Ascending aorta (tissue), 2 donors: Measurements from ENCODE around the gene BAIAP3. TPM values are rescaled to one million over a fixed set of nuclear protein-coding genes. Genes with fewer than 3 reads are reported as not detected.
A peak's percentile ranks its signal among the peaks of the same experiment; 100 is the strongest.

Source experiments
- DNase-seq, 2 donors: peaks; one replicate each; pipeline ENCODE4 v3.0.0-alpha.2; 2019; ENCODE audit warnings: low spot score in 2 of 2
- H3K27ac ChIP-seq, 2 donors: fragments of 200-600 bp; sonication (generic); one replicate each; pipeline ENCODE4 v1.5.1; 2016 to 2017; ENCODE audit warnings: mild to moderate bottlenecking in 1 of 2
- H3K27me3 ChIP-seq: fragments of 200-600 bp; sonication (generic); one replicate; pipeline ENCODE4 v1.5.1; 2017
- H3K36me3 ChIP-seq, 2 donors: fragments of 200-600 bp; sonication (generic); one replicate each; pipeline ENCODE4 v1.5.1; 2016
- H3K4me1 ChIP-seq, 2 donors: fragments of 200-600 bp; sonication (generic); one replicate each; pipeline ENCODE4 v1.5.1; 2016 to 2017; ENCODE audit warnings: mild to moderate bottlenecking in 1 of 2
- H3K4me3 ChIP-seq, 2 donors: fragments of 200-600 bp; sonication (generic); one replicate each; pipeline ENCODE4 v1.5.1; 2016 to 2017; ENCODE audit warnings: mild to moderate bottlenecking in 1 of 2
- H3K9me3 ChIP-seq, 2 donors: fragments of 200-600 bp; sonication (generic); one replicate each; pipeline ENCODE4 v1.5.1; 2016
- intact Hi-C: fragments of 100-400 bp; cut with DNase I; formaldehyde crosslinking; loops from one replicate; pipeline ENCODE4 v1.15.1; 2023
- total RNA-seq: library from RNA; depleted of rRNA; stranded (reverse); fragments of >200 nt; gene quantifications from one replicate; pipeline ENCODE4 v1.1.0, GENCODE V29; 2016
- TF ChIP-seq, protein P1 (sequence below), 3 experiments: fragments of 200-600 bp in 2 of 3; fragments of 450-650 bp in 1 of 3; sonication (generic) in 2 of 3; IDR thresholded peaks; one replicate each; pipeline ENCODE4 v1.5.1; 2016 to 2019; ENCODE audit warnings: antibody characterized with exemption in 3 of 3, mild to moderate bottlenecking in 1 of 3, moderate library complexity in 1 of 3

Gene BAIAP3
- total RNA-seq, 1 donor from 2014 or later = 0.64 TPM

- intact Hi-C loops = no loop called here
- Histone ChIP-seq H3K4me1 (peaks cover 0 to 8% of the 10 kb centered on the region in 2 donors), H3K36me3 (no peaks in the 10 kb centered on the region), H3K9me3 (no peaks in the 10 kb centered on the region), H3K4me3 (no peak overlapping the region), H3K27ac (no peak overlapping the region), H3K27me3 (no peaks in the 10 kb centered on the region)
- TF ChIP-seq, protein P1, sequence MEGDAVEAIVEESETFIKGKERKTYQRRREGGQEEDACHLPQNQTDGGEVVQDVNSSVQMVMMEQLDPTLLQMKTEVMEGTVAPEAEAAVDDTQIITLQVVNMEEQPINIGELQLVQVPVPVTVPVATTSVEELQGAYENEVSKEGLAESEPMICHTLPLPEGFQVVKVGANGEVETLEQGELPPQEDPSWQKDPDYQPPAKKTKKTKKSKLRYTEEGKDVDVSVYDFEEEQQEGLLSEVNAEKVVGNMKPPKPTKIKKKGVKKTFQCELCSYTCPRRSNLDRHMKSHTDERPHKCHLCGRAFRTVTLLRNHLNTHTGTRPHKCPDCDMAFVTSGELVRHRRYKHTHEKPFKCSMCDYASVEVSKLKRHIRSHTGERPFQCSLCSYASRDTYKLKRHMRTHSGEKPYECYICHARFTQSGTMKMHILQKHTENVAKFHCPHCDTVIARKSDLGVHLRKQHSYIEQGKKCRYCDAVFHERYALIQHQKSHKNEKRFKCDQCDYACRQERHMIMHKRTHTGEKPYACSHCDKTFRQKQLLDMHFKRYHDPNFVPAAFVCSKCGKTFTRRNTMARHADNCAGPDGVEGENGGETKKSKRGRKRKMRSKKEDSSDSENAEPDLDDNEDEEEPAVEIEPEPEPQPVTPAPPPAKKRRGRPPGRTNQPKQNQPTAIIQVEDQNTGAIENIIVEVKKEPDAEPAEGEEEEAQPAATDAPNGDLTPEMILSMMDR (IDR thresholded peaks at IDR 0.05) = no peak
- DNase-seq = no peak
These were observed 8.3 kb downstream of the BAIAP3 start for GRCh38 chr16:1341495-1342420.

DNA sequence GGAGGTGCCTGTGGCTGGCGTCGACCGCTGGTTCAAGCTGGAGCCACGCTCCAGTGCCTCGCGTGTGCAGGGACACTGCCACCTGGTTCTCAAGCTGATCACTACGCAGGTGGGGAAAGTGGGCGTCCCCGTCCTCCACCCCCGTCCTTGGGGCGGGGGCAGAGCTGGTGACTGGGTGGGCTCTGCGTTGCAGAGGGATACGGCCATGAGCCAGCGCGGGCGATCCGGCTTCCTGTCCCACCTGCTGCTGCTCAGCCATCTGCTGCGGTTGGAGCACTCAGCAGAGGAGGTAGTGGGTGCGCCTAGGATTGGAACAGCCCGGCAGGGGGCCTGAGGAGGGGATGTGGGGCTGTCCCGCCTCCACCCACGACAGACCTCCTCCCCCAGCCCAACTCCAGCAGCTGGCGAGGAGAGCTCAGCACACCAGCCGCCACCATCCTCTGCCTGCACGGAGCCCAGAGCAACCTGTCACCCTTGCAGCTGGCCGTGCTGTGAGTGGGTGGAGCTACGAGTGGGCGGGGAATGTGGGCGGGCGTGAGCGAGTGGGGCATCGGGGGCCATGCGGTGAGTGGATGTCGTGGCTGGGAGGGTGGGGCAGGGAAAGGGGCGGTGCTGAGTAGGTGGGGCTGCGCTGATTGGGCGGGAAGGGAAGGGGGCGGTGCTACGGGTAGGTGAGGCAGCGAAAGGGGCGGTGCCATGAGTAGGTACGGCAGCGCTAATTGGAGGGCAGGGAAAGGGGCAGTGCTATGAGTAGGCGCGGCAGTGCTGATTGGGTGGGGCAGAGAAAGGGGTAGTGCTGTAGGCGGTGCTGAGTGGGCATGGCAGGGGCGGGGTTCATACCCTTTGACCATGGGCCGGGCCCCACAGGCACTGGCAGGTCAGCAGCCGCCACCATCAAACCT is 9.3 kb downstream of the BAIAP3 start:
- peak overlapping the region in 1 of 2 donors; percentile 23 for H3K4me3 ChIP-seq

GRCh38 chr16:1343428-1344242 is 10.2 kb downstream of the BAIAP3 start:
- Histone ChIP-seq H3K4me1 (peaks cover 0 to 8% of the 10 kb centered on the region in 2 donors), H3K27me3 (no peaks in the 10 kb centered on the region), H3K27ac (no peak overlapping the region), H3K36me3 (peaks cover 3 to 13% of the 10 kb centered on the region in 2 donors), H3K9me3 (no peaks in the 10 kb centered on the region), H3K4me3 (peak overlapping the region in 1 of 2 donors; percentile 23)
- no peak for DNase-seq
- intact Hi-C loops = no loop called here
- TF ChIP-seq, protein P1 (IDR thresholded peaks at IDR 0.05) = no peak

More for the DNA sequence above, 9.3 kb downstream of the BAIAP3 start:
- H3K27me3 ChIP-seq = no peaks in the 10 kb centered on the region
- H3K27ac ChIP-seq = no peak overlapping the region
- peaks cover 0 to 8% of the 10 kb centered on the region in 2 donors for H3K4me1 ChIP-seq
- peak; percentile 76 to 91 for DNase-seq
- H3K9me3 ChIP-seq = no peaks in the 10 kb centered on the region
- TF ChIP-seq, protein P1 (IDR thresholded peaks at IDR 0.05) = no peak
- intact Hi-C loops = no loop called here
- peaks cover 0 to 4% of the 10 kb centered on the region in 2 donors for H3K36me3 ChIP-seq

DNA sequence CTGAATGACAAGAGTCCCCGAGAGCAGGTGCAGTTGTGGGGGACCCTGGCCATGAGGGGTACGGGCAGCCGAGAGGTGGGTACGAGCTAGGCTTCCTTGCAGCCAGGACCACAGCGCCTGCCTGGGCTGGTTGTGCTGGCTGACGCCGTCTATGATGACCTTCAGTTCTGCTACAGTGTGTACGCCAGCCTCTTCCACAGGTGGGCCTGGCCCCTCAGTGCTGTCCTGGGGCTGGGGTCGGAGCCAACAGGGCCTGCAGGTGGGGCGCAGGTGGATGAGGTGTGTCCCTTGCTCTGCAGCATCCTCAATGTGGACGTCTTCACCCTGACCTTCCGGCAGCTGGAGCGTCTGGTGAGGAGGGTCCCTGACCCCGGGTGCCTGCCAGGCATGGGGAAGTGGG is 11.1 kb downstream of the BAIAP3 start:
- no peak overlapping the region for H3K4me3 ChIP-seq
- no peaks in the 10 kb centered on the region for H3K27me3 ChIP-seq
- intact Hi-C loops = no loop called here
- TF ChIP-seq, protein P1 (IDR thresholded peaks at IDR 0.05) = no peak
- H3K36me3 ChIP-seq = peaks cover 11 to 21% of the 10 kb centered on the region in 2 donors
- H3K4me1 ChIP-seq = peaks cover 0 to 8% of the 10 kb centered on the region in 2 donors
- no peaks in the 10 kb centered on the region for H3K9me3 ChIP-seq
- no peak overlapping the region for H3K27ac ChIP-seq
- no peak for DNase-seq

GRCh38 chr16:1345087-1345486 is 11.6 kb downstream of the BAIAP3 start:
- no peaks in the 10 kb centered on the region for H3K9me3 ChIP-seq
- no peaks in the 10 kb centered on the region for H3K27me3 ChIP-seq
- no peak for DNase-seq
- intact Hi-C loops = no loop called here
- H3K36me3 ChIP-seq = peaks cover 11 to 27% of the 10 kb centered on the region in 2 donors
- TF ChIP-seq, protein P1 (IDR thresholded peaks at IDR 0.05) = no peak
- H3K27ac ChIP-seq = no peak overlapping the region
- H3K4me1 ChIP-seq = peaks cover 0 to 8% of the 10 kb centered on the region in 2 donors
- no peak overlapping the region for H3K4me3 ChIP-seq
